Astrocyte (in vitro differentiated cells and primary cell): Measurements from ENCODE around the gene CLMN.

Experiments
- CTCF ChIP-seq: IDR thresholded peaks from 2 replicates; pipeline ENCODE4 v1.5.1; 2011; ENCODE audit warnings: low read depth, mild to moderate bottlenecking, inconsistent platforms, low read length, moderate library complexity; ENCODE audit not compliant: insufficient read depth
- EZH2 ChIP-seq: IDR thresholded peaks from 2 replicates; pipeline ENCODE4 v1.6.1; 2012; ENCODE audit warnings: mild to moderate bottlenecking, low read length, inconsistent platforms; ENCODE audit not compliant: insufficient read depth

GRCh38 chr14:95157048-95157326, 162.7 kb downstream of the CLMN start:
- TF ChIP-seq CTCF (no peak), EZH2 (no peak)
